Stimulated activated CD8-positive, alpha-beta memory T cell treated with anti-CD3 and anti-CD28 coated beads, Interleukin-2, amount 100 ng/mL, for 48 hours (primary cell): ENCODE data around the gene MAL.

Experiments
- DNase-seq, 2 donors: peaks; one replicate each; pipeline ENCODE4 v3.0.0-alpha.2; 2020; ENCODE audit warnings: low read depth in 2 of 2

The MAL gene

DNA sequence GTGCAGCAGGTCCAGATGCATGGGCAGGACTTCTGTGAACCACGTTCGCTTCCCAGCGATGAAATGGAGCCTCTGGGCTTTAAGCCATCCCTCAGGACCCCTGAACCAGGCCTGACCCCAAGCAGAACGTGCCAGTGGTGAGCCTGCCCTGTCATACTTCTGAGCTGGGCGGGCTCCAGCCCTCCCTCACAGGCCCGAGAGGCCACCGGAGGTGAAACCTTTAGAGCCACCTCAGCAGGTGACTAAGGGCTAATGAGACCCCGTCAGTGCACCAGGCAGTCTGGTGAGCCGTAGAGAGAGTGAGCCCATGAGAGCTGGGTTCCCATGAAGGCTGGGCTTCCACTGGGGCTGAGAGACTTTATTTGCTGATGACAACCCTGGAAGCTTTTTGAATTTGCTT is 8.9 kb upstream of the MAL start:
- no peak for DNase-seq

DNA sequence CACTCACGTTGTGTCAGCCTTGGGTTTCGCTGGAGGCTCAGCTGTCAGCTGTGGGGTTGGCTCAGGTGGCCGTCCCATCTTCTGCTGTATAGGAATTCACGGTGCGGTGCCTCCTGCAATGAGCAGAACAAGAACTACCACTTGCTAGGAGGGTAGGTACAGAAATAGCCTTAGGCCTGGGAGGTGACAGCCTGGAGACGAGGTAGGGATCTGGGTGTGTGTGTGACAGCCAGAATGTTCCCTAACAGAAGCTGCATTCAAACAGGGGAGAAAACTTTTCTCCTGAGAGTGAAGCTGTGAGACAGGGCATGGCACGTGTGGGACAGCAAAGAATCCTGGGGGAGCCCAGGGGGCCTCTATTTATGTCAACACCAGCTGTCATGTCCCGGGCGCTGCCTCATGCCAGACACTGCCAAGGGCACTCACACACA is 8.4 kb upstream of the MAL start:
- DNase-seq: no peak

DNA sequence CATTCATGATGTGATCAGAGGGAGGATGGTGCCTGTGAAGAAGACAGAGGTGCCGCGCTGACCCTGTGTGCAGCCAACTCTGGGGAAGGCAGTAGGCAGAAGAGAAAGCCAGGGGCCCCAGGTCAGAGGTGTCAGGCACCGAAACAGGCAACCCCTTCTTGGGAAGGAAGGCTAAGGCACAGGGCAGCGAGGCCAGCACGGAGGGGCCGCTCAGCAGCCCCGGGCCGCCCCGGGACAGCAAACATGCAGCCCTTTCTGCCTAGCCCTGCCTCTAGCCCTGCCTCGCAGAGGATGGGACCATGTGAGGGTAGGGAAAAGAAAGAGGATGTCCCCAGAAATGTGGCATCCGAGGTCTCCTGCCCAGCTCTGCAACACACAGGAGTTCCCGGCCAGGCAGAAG is 7.7 kb upstream of the MAL start:
- DNase-seq: no peak

DNA sequence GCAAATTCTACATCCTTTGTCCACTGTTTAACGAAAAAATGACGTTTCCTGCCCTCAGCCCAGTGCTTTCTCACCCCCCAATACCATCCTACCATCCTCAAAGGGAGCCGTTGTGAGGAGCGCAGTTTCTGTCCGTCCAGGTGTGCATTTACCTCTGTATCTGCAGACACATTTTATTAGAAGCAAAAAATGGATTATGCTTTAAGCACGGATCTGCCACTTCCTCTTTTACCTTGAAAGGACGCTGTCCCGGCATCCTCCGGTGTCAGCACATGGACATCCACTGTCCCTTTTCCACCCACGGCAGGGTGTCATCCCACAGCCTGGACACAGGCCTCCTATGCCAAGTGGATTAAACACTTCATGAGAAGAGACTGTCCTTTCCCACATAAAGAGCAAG is 7.2 kb upstream of the MAL start:
- no peak for DNase-seq

DNA sequence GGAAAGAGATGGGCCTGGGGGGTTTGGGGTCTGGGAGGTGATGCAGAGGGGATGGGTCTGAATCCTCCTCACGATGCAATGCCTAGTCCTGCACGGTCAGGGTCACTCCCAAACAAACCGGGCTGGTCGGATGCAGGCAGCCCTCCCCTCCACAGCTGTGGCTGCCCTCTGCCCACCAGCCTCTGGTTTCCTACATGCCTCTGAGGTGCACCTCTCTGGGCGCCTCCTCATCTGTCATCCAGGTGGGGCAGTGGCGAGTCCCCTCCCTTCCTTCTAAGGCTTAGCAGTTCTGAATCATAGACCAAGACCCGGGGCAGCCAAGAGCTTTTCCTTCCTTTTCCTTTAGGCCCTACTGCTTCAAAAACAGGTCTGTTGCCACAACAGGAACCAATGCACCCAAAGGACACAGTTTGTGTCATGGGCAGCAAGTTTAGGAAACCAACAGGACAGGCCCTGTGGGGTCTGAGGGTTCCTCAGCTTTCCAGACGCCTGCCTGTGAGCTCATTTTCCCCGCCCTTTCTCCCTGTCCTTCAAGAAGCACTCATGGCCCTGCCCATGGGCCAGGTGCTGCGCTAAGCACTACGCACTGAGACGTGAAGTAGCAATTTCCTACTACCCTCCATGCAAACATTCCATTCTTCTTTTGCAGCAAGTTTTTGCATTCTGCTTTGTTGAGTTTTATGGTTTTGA is 6.5 kb upstream of the MAL start:
- DNase-seq: no peak

DNA sequence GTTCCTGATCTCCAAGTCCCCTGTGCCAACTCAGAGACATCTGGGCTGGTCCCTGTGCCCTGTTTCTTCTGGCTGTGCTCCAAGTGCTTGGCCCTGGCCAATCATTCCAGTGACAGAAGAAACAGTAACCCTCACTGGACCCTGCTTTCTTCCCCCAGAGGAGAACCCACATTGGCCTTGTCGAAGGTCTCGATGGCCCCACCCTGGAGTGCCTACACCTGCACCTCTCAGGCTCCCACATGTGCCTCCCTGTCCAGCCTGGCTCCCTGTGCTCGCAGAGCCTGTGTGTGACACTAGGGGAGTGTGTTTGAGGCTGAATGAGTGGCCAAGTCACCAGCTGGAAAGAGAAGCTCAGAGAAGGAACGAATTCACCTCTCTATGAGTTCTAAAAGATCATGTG is 5.9 kb upstream of the MAL start:
- DNase-seq: no peak

DNA sequence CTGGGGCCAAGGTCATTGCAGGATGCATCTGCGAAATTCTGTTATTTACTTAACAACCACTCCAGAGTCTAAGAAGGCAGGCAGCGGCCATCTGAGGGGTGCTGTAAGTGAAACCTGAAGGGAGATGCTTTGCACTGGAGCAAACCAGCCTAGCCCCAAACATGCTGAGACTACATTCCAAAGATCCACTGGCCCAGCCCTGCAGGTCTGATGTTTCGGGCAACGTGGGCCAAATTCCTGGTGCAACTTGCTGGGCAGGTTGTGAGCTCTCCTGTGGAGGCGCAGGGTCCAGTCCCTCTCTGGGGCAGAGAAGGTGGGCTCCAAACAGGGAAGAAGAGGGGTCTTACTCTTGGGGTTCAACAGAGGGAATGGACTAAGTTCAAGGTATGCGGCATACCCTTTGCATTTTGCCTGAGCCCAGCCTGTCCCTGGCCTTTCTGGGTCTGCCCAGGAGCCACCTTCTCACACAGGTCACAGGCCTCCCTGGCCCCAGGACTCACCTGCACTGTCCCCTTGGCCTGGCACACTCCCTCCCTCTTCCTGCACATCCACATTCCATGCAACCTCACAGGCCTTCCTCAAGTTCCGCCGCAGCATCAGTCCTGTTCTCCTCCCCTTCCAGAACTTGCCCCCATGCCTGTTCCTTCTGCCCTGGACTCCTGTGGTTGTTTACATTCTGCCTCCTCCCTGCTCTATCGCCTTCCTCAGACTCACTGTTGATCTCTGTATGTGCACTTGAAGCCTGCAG is 5.1 kb upstream of the MAL start:
- no peak for DNase-seq

DNA sequence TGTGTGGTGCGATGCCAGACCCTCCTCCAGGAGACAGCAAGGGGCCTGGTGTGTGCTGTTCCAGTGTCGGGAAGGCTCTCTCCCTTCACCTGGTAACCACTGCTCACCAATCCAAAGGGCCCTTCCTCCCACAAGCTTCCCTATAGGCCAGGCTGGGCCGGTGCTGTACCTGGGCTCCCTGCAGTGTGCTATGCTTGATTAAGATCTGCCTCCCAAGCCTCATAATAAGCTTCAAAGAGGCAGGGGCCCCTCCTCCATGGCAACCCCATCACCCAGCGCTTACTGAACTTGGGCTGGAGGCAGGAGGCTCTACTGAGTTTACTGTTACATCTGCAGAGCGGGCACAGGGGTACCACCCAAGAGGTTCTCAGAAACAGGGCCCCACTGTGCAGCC is 4.5 kb upstream of the MAL start:
- no peak for DNase-seq

DNA sequence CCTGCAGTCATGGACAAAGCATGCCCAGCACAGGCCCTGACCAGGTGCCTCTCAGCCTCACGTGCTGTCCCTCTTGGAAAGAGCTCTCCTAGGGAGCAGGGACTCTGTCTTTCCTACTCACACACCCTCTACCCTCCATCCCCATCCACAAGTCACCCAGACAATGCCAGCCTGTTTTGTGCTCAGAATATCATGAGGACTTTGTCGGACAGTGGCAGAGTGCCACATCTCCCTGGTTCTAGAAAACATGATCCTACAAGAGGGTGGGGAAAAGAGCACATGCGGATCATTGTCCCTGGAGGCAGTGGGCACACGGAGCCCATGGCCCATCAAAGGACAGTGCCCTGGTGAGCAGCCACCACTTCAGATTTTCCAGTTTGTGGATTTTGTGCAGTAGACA is 3.7 kb upstream of the MAL start:
- DNase-seq: no peak

DNA sequence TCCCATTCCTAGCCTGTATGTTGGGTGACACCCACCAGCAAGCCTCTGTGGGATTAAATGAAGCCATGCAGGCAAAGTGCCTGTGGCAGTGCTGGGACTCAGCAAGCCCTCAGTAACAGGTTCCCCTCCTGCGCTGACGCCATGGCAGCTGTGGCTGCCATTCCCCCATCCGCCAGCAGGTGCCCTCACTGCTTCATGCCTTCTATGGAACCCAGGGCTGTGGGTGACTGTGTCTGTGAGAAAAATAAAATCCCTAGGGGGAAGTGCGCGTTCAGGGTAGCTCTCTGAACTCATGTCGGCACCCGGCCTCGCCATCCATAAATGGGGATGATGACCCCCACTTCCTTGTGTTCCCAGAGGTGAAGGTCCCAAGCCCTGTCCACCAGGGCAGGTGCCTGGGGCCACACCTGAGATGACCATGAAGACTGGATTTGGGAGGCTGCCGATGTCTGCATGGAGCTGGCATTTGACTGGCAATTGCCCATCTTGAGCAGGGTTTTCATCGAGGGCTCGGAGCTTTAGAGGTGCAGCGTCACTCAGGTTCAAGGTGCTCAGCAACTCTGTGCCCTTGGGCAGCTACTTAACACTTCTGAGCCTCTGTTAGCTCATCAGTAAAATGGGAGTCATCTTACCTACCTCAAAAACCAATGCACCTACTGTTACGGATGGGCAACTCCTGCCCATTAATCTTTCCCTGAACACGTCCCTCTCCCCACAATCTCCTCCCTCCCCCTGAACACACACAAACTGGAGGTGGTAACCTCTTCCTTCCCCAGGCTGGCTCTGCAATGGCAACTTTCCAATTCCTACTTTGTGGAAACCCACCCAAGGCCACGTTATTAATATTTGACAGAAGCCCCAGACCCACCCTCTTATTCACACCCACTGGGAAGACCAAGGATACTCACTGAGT is 2.9 kb upstream of the MAL start:
- peak; percentile 69 to 84 for DNase-seq

DNA sequence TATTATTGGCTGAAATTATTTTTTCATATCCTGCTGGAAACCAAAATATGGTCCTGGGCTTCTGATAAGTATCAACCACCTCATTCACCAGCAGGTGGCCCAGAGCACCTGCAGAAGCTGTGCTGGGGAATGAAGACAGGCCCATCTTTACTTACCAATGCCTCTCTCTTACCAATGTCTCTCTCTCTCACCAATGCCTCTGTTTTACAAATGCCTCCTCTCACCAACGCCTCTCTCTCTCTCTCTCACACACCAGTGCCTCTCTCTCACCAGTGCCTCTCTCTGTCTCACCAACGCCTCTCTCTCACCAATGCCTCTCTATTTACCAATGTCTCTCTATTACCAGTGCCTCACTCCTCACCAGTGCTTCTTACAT is 2.3 kb upstream of the MAL start:
- peak in 1 of 2 donors; percentile 19 for DNase-seq

DNA sequence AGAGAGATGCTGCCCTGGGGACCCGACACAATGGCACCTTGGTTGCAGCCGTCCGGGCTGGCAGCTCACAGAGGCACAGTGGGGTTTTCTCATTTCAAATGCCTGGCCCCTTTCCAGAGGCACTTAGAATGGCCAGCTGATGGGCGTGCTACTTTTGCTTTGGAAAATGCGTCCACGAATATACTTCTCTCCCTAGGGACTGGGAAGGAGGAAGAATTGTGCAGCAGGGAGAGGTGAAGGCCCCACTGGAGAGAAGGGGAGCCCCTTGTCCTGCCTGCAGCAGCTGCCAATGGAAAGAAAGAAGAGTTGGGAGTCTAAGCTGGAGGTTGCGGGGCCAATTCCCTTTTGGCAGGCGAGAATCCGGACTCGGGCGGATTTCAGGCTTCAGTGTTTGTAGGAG is 1.1 kb upstream of the MAL start:
- DNase-seq: no peak

DNA sequence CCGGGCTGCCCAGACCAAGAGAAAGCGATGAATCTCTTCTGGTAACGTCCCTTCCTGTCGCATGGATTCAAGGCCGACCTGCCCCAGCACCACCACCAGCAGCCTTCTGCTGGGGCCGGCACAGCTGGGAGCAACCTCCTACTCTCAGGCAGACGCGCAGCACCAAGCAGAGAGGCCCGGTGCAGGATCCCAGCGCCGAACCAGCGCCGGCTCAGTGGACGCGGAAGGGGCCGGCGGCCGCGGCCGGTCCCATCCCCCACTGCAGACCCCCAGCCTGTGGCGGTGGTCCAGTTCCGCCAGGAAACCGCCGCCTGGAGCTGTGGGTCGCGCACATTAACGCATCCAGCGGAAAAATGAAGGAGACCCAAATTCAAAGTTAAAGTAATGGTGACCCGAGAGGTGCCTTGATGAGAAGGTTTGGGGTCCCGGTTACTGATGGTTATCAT is 525 bp upstream of the MAL start:
- DNase-seq: no peak

DNA sequence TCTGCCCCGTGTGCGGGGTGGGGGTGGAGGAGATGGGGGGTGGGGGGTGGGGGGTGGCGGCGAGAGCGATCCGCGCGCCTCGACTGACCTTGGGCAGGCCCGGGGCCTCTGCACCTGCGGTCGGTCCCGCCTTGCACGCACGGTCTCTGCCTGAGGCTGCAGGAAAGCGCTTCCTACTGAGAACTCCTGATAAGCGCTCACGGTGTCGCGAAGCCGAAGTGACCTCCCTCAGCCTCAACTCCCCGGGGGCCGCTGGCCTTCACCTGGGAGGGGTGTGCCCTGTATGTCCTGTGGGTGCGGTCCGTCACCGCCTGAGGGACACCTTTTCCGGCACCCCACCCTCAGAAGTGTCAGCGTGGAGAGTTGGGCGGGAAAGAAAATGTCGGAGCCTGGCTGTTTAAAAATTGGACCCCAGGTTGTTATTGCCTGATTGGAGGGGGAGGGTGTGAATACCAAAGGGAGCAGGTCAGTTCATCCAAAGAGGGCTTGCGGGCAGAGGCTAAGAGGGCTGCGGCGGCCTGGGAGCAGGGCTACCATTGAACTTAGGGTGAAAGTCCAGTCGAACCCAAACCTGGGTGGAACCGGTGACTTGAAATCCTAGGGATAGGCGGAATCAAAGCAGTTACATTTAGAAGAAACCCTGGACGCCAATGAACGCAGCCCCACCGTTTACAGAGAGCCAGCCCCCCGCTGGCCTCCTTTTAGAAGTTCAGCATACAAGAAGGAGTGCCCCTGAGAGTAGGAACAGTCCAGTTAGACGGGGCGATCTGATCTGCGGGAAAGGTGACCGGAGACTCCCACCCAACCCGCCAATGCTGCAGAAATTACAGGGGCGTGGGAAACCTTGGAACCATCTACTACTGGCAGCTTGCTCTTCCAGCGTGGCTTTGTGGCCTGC is 1.2 kb downstream of the MAL start:
- DNase-seq: no peak

DNA sequence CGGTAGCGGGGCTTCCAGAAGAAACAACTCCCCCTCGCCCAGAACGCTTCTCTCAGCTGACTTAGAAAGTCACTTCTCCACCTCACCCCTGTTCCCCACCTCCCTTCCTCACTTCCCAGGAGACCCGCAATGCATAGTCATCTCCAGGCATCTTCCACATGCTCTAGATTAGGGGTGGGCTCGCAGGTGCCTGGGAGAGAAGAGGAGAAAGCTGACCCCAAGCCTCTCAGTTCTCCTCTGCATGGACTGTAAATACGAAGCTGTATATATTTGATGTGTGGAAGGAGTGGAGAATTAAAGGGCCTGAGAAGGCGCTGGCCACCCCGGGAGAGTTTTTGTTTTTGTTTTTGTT is 1.8 kb downstream of the MAL start:
- no peak for DNase-seq

DNA sequence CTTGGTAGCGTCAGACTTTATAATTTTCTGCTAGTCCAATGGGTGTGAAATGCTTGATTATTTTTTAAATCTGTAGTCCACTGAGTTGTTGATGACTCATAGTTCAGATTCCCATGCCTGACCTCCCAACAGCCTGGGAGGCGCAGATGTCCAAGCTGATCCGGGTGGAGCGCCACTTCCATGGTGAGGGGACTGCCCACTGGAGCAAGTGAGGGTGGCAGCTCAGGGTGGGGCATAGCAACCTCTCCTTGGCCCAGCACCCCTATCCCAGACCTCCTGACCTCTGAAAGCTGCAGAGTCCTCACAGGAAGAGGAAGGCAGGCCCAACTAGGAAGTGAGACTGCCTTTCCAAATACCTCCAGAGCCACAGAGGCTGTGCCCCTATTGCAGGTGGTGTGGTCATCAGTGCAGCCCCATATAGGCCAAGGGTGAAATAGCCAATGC is 4.4 kb downstream of the MAL start:
- DNase-seq: no peak

DNA sequence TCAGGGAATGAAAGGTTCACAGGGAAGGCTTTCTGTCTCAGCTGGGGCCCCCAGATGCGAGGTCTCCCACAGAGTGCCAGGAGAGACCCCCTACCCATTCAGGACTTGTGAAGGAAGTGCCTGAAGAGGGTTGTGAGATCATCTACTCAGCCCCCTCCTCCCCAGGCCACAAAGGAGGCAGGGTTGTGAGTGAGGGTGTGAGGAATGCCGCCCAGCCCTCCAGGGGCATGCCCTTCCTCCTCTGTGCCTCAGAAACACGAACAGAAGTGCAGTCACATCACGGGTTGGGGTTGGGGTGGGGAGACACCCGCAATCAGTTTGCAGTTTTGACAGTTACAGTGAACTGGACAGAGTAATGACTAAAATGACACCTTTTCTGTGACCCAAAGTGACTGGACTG is 5.0 kb downstream of the MAL start:
- no peak for DNase-seq

DNA sequence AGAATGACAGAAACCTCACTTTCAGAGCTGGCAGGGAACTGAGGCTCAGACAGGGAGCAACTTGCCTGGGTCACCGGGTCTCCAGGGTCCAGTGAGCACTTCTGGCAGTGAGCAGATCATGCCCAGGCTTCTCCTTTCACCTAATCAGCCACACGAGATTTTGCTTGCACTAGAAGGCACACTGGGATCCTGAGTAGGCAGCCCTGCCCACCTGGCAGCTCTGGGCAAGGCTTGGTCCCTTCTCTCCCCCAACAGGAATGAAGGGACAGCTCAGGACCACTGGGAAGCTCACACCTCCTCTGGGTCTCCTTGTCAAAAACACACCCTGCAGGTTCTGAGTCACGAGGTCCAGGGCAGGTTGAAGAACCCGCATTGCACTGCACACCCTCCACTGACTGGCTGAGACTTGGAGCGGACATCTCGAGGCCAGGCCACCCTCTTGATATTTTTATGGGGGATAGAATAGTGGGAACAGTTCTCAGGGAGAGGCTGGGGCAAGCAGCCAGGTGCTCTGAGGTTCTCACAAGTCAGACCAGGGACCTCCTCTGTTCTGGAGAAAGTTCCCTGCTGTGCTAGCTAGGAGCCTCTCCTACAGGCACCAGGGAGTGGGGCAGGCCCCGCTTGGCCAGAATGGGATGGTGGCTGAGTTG is 5.7 kb downstream of the MAL start:
- DNase-seq: no peak

DNA sequence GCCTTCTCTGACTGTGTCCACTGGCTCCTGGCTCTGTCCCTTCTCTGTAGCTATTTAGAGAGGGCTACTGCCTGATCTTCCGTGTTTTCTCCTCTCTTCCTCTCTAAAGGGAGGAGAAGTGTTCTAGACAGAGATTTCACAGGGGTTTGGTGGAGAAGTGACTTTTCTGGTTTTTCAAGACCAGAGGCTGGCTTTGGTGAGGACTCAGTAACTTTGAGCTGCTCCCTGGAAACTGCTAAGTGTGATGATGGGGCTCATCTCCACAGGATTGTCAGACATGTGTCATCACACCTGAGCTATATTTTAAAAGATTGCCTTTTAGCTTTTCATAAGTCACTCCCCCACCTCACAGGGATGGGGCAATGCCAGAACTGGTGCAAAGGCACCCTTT is 6.2 kb downstream of the MAL start:
- DNase-seq: no peak

DNA sequence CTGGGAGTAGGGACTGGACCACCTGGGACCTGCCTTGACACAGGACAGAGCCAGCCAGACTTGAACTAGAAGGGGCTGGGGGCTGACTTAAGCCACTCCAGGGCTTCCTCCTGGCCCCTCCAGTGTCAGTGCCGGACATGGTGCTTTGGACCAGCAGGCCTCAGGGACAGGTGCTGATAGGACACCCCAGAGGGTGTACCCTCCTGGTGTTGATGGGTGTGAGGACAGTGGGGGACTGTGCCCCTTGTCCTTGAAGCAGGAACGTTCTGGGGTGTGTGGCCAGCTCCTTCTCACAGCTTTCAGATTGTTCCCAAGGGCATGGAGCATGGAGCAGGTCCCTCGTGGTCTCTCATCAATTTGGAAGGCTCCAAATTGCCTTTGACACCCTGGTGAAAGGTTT is 6.8 kb downstream of the MAL start:
- DNase-seq: no peak
